Loucy (cell line): Measurements from ENCODE around the gene MATK.

Experiments
- H2AFZ ChIP-seq: fragments of 200-600 bp; sonication (generic); 2 replicates; pipeline ENCODE4 v1.6.0; 2016; ENCODE audit warnings: antibody characterized with exemption, mild to moderate bottlenecking, low read length, moderate library complexity
- H3F3A ChIP-seq: fragments of 200-600 bp; 2 replicates; pipeline ENCODE4 v1.6.0; 2016; ENCODE audit warnings: antibody characterized with exemption, low read depth, mild to moderate bottlenecking
- H3K27me3 ChIP-seq: fragments of 200-600 bp; sonication (generic); 2 replicates; pipeline ENCODE4 v1.6.1; 2014; ENCODE audit warnings: low read length, mild to moderate bottlenecking; ENCODE audit not compliant: insufficient read depth, poor library complexity, severe bottlenecking
- H3K36me3 ChIP-seq: fragments of 200-600 bp; sonication (generic); 2 replicates; pipeline ENCODE4 v1.6.1; 2016; ENCODE audit warnings: low read length; ENCODE audit not compliant: insufficient read depth
- H3K4me1 ChIP-seq: fragments of 200-600 bp; sonication (generic); 2 replicates; pipeline ENCODE4 v1.5.1; 2014; ENCODE audit warnings: low read length, mild to moderate bottlenecking; ENCODE audit not compliant: insufficient read depth, poor library complexity, severe bottlenecking
- H3K4me2 ChIP-seq: fragments of 200-600 bp; sonication (generic); 2 replicates; pipeline ENCODE4 v1.6.0; 2014; ENCODE audit warnings: antibody characterized with exemption, low read length, low read depth, mild to moderate bottlenecking; ENCODE audit not compliant: poor library complexity, severe bottlenecking
- H3K4me3 ChIP-seq: fragments of 200-600 bp; sonication (generic); 2 replicates; pipeline ENCODE4 v1.5.1; 2014; ENCODE audit warnings: low read length, mild to moderate bottlenecking, mixed read lengths; ENCODE audit not compliant: poor library complexity, severe bottlenecking
- H3K79me2 ChIP-seq: fragments of 200-600 bp; sonication (generic); 2 replicates; pipeline ENCODE4 v1.6.1; 2014; ENCODE audit warnings: low read length; ENCODE audit not compliant: insufficient read depth
- H3K9ac ChIP-seq: fragments of 200-600 bp; sonication (generic); 2 replicates; pipeline ENCODE4 v1.6.0; 2014; ENCODE audit warnings: mild to moderate bottlenecking, low read depth, low read length, moderate library complexity; ENCODE audit not compliant: poor library complexity, severe bottlenecking
- H3K9me2 ChIP-seq: fragments of 200-600 bp; sonication (generic); replicated peaks from 2 replicates; pipeline ENCODE4 v1.6.1; 2016; ENCODE audit warnings: low read depth, low read length, mixed read lengths
- H3K9me3 ChIP-seq: fragments of 200-600 bp; sonication (generic); 2 replicates; pipeline ENCODE4 v1.6.1; 2014; ENCODE audit warnings: mild to moderate bottlenecking, antibody characterized with exemption, low read length, low read depth; ENCODE audit not compliant: insufficient read depth
- H4K20me1 ChIP-seq: fragments of 200-600 bp; sonication (generic); 2 replicates; pipeline ENCODE4 v1.6.0; 2014; ENCODE audit warnings: antibody characterized with exemption, low read length, mild to moderate bottlenecking; ENCODE audit not compliant: insufficient read depth, poor library complexity, severe bottlenecking
- EZH2phosphoT487 ChIP-seq: fragments of 200-600 bp; IDR thresholded peaks from 2 replicates; pipeline ENCODE4 v1.6.1; 2018; ENCODE audit warnings: antibody characterized with exemption, mild to moderate bottlenecking, moderate library complexity, borderline replicate concordance
- TF ChIP-seq, protein P1 (sequence below): fragments of 200-600 bp; sonication (generic); conservative IDR thresholded peaks from 2 replicates; pipeline ENCODE4 v1.5.1; 2014; ENCODE audit warnings: mild to moderate bottlenecking, antibody characterized with exemption, low read length

The MATK gene

GRCh38 chr19:3788996-3789778 lies 3.0 kb upstream of the MATK start:
- H3K79me2 ChIP-seq: peaks cover 15% of the 10 kb centered on the region
- H3K4me2 ChIP-seq: no peak overlapping the region
- H3K9me3 ChIP-seq: no peaks in the 10 kb centered on the region
- TF ChIP-seq, protein P1, sequence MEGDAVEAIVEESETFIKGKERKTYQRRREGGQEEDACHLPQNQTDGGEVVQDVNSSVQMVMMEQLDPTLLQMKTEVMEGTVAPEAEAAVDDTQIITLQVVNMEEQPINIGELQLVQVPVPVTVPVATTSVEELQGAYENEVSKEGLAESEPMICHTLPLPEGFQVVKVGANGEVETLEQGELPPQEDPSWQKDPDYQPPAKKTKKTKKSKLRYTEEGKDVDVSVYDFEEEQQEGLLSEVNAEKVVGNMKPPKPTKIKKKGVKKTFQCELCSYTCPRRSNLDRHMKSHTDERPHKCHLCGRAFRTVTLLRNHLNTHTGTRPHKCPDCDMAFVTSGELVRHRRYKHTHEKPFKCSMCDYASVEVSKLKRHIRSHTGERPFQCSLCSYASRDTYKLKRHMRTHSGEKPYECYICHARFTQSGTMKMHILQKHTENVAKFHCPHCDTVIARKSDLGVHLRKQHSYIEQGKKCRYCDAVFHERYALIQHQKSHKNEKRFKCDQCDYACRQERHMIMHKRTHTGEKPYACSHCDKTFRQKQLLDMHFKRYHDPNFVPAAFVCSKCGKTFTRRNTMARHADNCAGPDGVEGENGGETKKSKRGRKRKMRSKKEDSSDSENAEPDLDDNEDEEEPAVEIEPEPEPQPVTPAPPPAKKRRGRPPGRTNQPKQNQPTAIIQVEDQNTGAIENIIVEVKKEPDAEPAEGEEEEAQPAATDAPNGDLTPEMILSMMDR: no peak
- no peak for TF ChIP-seq EZH2phosphoT487
- no peaks in the 10 kb centered on the region for H4K20me1 ChIP-seq
- H3K9me2 ChIP-seq: no peaks in the 10 kb centered on the region
- peaks cover 4% of the 10 kb centered on the region for H3K27me3 ChIP-seq
- no peak overlapping the region for H3K9ac ChIP-seq
- no peak overlapping the region for H3K4me3 ChIP-seq
- H2AFZ ChIP-seq: no peak overlapping the region
- peaks cover 9% of the 10 kb centered on the region for H3K4me1 ChIP-seq
- no peaks in the 10 kb centered on the region for H3K36me3 ChIP-seq
- no peaks in the 10 kb centered on the region for H3F3A ChIP-seq

DNA sequence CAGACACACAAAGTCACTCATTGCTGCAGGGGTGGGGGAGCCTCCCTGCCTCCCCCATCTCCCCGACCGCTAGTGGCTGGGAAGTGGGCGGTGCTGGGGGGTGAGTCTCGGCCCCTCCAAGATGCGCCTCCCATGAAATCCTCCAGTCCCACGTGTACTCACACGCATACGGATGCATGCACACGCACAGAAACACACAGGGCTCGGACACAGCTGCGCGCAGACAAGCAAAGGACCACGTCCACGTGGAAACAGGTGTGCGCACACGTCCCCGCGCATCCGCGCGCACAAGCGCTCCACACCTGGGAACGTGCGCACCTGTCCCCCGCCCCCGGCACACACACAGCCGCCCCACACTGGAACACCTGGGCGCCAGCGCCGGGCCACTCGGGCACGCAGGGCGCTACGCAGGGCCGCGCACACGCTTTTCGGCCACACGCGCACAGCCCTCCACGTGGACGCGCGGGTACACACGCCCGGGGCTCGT lies 687 bp downstream of the MATK start:
- peaks cover 4% of the 10 kb centered on the region for H3K27me3 ChIP-seq
- no peaks in the 10 kb centered on the region; the same call in 1 of the 2 replicates for H3K9me3 ChIP-seq
- peak overlapping the region; percentile 91 for H3K4me2 ChIP-seq
- H3K79me2 ChIP-seq: peaks cover 15% of the 10 kb centered on the region
- H3K36me3 ChIP-seq: peaks cover 5% of the 10 kb centered on the region; the same call in 1 of the 2 replicates
- H3K9me2 ChIP-seq: no peaks in the 10 kb centered on the region
- H3F3A ChIP-seq: no peaks in the 10 kb centered on the region
- H3K4me1 ChIP-seq: peaks cover 9% of the 10 kb centered on the region
- peak overlapping the region; percentile 99 for H2AFZ ChIP-seq
- TF ChIP-seq EZH2phosphoT487: no peak
- TF ChIP-seq, protein P1: no peak
- no peaks in the 10 kb centered on the region for H4K20me1 ChIP-seq
- peak overlapping the region; percentile 83 for H3K4me3 ChIP-seq
- H3K9ac ChIP-seq: peak overlapping the region; percentile 94

DNA sequence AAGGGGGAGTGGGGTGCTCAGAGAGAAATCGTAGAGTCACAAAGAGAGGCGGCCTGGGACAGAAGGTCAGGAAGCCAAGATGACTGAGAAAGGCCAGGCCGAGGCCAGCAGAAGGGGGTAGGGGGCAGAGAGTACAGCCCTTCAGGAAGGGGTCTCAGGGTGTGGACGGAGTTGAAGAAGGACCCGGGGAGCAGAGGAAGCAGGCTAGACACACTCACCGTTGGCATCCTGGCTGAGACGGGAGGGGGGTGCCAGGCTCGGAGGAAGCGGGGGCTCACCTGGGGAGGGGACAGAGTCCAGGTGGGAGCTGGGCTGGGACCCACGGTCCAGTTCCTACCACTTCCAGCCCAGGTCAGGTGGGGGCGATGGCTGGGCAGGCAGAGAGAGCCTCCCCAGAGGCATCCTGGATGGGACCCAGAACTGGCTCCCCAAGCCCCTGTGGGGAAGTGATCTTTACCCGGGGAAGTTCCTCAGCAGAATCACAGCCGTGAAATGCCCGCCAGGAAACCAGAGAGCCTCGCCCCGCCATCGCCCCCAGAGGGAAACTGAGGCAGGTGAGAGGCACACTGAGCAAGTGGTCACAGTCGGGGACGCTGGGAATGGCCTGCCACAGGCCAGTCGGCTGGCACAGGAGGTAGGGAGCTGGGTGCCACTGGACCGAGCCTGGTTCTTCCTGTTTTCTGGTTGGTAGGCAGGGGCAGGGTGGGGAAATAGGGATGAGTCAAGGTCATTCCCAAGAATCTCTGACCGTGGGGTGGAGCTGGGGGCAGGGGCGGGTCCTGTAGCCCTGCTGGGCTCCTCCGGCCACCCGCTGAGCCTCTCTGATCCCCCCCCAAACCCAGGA lies 1.4 kb downstream of the MATK start:
- H3F3A ChIP-seq: no peaks in the 10 kb centered on the region
- H3K79me2 ChIP-seq: peaks cover 15% of the 10 kb centered on the region
- no peaks in the 10 kb centered on the region; the same call in 1 of the 2 replicates for H3K9me3 ChIP-seq
- TF ChIP-seq EZH2phosphoT487: no peak
- TF ChIP-seq, protein P1: 0 out of 2 replicates have a peak, but pooled peaks have one; percentile 21
- peaks cover 9% of the 10 kb centered on the region for H3K4me1 ChIP-seq
- H3K36me3 ChIP-seq: peaks cover 5% of the 10 kb centered on the region; the same call in 1 of the 2 replicates
- H4K20me1 ChIP-seq: no peaks in the 10 kb centered on the region
- H3K9ac ChIP-seq: peak overlapping the region; percentile 94
- H3K4me3 ChIP-seq: peak overlapping the region; percentile 83
- peaks cover 4% of the 10 kb centered on the region for H3K27me3 ChIP-seq
- H3K9me2 ChIP-seq: no peaks in the 10 kb centered on the region
- H3K4me2 ChIP-seq: peak overlapping the region; percentile 91
- H2AFZ ChIP-seq: peak overlapping the region; percentile 99; the same call in 1 of the 2 replicates
